BE2C (cell line): ENCODE measurements around the gene CYB561D2.

Experiments
- DNase-seq: peaks from one replicate; pipeline ENCODE4 v3.0.0-alpha.2; 2020
- H3K27me3 ChIP-seq: fragments of 250-450 bp; sonication (Bioruptor Pico); 2 replicates; pipeline ENCODE4 v1.5.1; 2020; ENCODE audit warnings: mild to moderate bottlenecking
- H3K36me3 ChIP-seq: fragments of 250-450 bp; sonication (Bioruptor Pico); 2 replicates; pipeline ENCODE4 v1.5.1; 2020; ENCODE audit warnings: mild to moderate bottlenecking
- H3K4me1 ChIP-seq: fragments of 250-450 bp; sonication (Bioruptor Pico); 2 replicates; pipeline ENCODE4 v1.5.1; 2020
- H3K4me3 ChIP-seq: 2 replicates; pipeline ENCODE4 v1.5.1; 2011; ENCODE audit warnings: low read depth, low read length
- H3K9me3 ChIP-seq: fragments of 250-450 bp; sonication (Bioruptor Pico); 2 replicates; pipeline ENCODE4 v1.5.1; 2020
- TF ChIP-seq, protein P1 (sequence below): IDR thresholded peaks from 2 replicates; pipeline ENCODE4 v1.5.1; 2012; ENCODE audit warnings: mild to moderate bottlenecking, low read depth, low read length

CYB561D2 gene

DNA sequence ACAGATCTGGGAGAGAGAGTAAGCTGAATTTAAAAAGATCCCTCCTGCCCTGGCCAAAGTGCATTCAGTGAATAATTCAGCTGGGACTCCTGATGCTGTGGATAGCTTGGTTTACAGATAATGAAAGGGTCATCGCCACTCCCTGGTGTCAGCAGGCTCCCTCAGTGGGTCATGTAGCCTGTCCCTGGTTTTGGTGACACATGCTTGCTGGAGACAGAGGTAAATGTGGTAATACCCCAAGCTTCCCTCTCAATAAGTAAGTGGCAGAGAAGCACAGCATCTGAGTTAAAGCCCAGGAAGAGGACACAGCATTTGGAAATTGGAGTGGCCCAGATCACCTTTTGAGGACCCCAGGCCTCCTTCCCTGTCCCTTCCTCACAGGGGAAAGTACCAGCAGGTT is 6.8 kb downstream of the CYB561D2 start:
- DNase-seq = no peak
- H3K9me3 ChIP-seq = no peaks in the 10 kb centered on the region
- TF ChIP-seq, protein P1, sequence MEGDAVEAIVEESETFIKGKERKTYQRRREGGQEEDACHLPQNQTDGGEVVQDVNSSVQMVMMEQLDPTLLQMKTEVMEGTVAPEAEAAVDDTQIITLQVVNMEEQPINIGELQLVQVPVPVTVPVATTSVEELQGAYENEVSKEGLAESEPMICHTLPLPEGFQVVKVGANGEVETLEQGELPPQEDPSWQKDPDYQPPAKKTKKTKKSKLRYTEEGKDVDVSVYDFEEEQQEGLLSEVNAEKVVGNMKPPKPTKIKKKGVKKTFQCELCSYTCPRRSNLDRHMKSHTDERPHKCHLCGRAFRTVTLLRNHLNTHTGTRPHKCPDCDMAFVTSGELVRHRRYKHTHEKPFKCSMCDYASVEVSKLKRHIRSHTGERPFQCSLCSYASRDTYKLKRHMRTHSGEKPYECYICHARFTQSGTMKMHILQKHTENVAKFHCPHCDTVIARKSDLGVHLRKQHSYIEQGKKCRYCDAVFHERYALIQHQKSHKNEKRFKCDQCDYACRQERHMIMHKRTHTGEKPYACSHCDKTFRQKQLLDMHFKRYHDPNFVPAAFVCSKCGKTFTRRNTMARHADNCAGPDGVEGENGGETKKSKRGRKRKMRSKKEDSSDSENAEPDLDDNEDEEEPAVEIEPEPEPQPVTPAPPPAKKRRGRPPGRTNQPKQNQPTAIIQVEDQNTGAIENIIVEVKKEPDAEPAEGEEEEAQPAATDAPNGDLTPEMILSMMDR = no peak
- H3K4me3 ChIP-seq = peak overlapping the region; percentile 78
- no peaks in the 10 kb centered on the region for H3K4me1 ChIP-seq
- no peaks in the 10 kb centered on the region for H3K27me3 ChIP-seq
- H3K36me3 ChIP-seq = peaks cover 14% of the 10 kb centered on the region

DNA sequence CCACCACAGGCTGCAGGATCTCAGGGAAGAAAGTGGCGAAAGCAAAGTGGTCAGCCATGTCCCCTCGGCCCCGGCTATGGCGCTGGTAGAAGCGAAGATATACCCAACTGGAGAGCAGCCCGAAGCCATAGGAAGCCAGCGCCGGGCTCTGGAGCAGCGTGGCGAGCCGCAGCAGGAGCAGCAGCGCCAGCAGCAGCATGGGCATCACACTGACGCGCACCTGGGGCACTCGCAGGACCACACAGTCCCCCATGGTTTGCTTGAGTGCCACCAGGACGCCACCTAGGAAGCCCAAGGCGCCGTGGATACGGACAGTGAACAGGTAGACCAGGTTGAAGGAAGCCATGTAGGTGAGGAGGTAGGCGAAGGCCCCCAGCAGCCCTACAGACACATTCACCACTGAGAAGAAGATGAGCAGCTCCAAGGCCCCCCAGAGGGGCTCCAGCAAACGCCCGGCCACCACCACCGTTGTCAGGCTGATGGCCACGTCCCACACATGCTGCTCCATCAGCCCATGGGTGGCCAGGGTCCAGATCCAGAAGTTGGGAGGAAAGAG is 7.8 kb downstream of the CYB561D2 start:
- peak overlapping the region; percentile 78 for H3K4me3 ChIP-seq
- no peaks in the 10 kb centered on the region for H3K9me3 ChIP-seq
- DNase-seq = no peak
- no peaks in the 10 kb centered on the region for H3K4me1 ChIP-seq
- no peaks in the 10 kb centered on the region for H3K27me3 ChIP-seq
- peaks cover 14% of the 10 kb centered on the region for H3K36me3 ChIP-seq
- TF ChIP-seq, protein P1 = no peak

DNA sequence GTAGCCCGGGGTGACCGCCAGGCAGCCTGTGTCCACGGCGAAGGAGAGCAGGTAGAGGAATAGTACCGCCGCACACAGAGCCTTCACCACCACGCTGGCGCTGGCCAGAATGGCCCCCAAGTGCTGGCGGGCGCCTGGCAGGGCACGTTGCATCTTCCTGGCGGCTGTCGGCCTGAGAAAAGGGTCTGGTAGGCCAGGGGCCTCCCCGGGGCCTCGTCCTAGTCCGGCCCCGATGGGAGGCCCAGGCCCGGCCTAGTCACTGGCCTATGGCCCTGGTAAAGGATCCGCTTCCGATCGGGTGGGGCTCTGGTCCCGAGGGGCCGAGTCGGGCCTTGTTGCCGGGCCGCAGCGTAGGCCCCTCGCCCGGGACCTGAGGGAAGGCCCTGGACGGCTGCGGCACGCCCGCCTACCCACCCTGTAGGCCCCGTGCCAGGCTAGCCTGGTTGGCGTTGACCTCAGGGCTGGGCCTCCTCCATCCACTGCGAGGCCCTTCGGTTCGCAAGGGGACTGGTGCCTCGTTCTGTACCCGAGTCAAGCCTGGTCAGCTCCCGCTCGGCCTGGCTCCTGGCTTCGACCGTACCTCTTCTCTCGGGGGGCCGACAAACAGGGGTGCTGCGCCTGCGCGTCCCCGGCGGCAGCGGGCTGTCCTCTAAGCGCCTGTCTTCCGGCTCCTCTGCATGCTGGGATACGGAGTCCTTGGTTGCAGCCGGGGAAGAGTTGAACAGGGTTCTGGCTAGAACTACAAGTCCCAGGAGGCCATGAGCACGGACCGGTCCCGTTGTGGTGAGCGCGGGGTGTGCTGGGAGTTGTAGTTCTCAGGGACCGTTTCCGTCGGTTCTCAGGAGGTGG is 8.5 kb downstream of the CYB561D2 start, which contains the start of gene TMEM115:
TMEM115 (minus strand) TSS at position 611 of the 849 bp plus-strand sequence; CDS start at position 153, 458 bp downstream.
- Histone ChIP-seq H3K9me3 (no peaks in the 10 kb centered on the region), H3K27me3 (no peaks in the 10 kb centered on the region), H3K36me3 (peaks cover 12% of the 10 kb centered on the region), H3K4me3 (peak within 1 kb of the TSS; percentile 78), H3K4me1 (no peaks in the 10 kb centered on the region)
- TF ChIP-seq, protein P1 = no peak
- peak; percentile 93 for DNase-seq

DNA sequence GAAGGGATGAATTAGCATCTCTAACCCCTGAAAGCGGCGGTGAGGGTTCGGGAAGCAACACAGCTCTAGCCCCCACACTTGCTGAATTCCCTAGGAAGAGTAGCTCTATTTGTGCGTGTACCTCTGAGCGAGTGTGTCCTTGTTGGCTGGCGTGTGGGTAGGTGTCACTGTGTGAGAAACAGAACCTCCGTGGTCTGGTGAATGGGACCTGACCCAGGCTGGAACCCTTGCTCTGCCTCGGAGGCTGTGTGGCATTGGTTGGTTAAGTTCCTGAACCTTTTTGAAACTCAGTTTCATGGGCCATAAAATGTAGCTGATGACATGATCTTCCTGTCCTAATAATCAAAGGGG is 9.1 kb downstream of the CYB561D2 start:
- TF ChIP-seq, protein P1 = no peak
- H3K36me3 ChIP-seq = peaks cover 6% of the 10 kb centered on the region
- no peak for DNase-seq
- no peaks in the 10 kb centered on the region for H3K4me1 ChIP-seq
- peak overlapping the region; percentile 78 for H3K4me3 ChIP-seq
- no peaks in the 10 kb centered on the region for H3K9me3 ChIP-seq
- H3K27me3 ChIP-seq = no peaks in the 10 kb centered on the region

DNA sequence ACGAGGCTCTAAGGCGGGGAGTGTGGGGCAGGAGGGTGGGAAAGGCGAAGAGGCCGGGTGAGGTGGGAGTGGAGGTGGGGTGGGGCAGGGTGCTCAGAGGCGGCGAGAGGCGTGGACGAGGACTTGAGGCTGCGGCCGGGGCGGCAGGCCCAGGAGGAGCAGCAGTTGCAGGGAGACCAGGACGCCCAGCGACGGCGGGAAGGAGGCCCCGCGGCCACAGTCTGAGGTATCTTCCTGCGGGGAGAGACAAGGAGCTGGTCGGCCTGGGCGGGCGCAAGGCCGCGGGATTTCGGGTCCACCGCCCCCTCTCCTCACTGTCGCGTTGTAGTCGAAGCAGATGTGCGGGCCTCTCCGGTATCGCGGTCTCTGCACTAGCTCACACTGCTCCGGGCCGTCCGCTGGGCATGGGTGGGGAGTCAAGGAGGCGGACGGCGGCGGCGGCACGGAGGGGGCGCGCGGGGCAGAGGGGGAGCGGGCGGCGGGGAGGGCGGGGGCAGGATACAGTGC is 14.0 kb downstream of the CYB561D2 start:
- no peaks in the 10 kb centered on the region for H3K27me3 ChIP-seq
- H3K36me3 ChIP-seq = peaks cover 3% of the 10 kb centered on the region; the same call in 1 of the 2 replicates
- H3K4me1 ChIP-seq = no peaks in the 10 kb centered on the region; the same call in 1 of the 2 replicates
- no peak overlapping the region for H3K4me3 ChIP-seq
- DNase-seq = no peak
- H3K9me3 ChIP-seq = no peaks in the 10 kb centered on the region
- TF ChIP-seq, protein P1 = no peak
